HepG2 (cell line): ENCODE data around the gene GAS2. TPM values are rescaled to one million over a fixed set of nuclear protein-coding genes. Genes with fewer than 3 reads are reported as not detected.
A peak's percentile ranks its signal among the peaks of the same experiment; 100 is the strongest.

Experiments
- ATF2 ChIP-seq: sonication (generic); formaldehyde crosslinking; IDR thresholded peaks from 2 replicates; pipeline ENCODE4 v1.4.0; 2020; ENCODE audit warnings: missing genetic modification reagents
- JUNB ChIP-seq: sonication (generic); formaldehyde crosslinking; IDR thresholded peaks from 2 replicates; pipeline ENCODE4 v1.8.0; 2022; ENCODE audit warnings: missing genetic modification reagents, mild to moderate bottlenecking, borderline replicate concordance
- KAT2B ChIP-seq: fragments of 150-350 bp; IDR thresholded peaks from 2 replicates; pipeline ENCODE4 v1.6.1; 2014; ENCODE audit warnings: low read depth, low read length, borderline replicate concordance
- KAT7 ChIP-seq: IDR thresholded peaks from 2 replicates; pipeline ENCODE4 v1.6.1; 2018; ENCODE audit warnings: borderline replicate concordance, missing compliant biosample characterization
- MED13 ChIP-seq: sonication (generic); formaldehyde crosslinking; IDR thresholded peaks from 2 replicates; pipeline ENCODE4 v1.5.0; 2020; ENCODE audit warnings: missing genetic modification reagents
- RARA ChIP-seq: IDR thresholded peaks from 2 replicates; pipeline ENCODE4 v1.6.1; 2016; ENCODE audit warnings: missing genetic modification reagents, missing compliant biosample characterization
- REPIN1 ChIP-seq: sonication (generic); formaldehyde crosslinking; IDR thresholded peaks from 2 replicates; pipeline ENCODE4 v1.8.0; 2022; ENCODE audit warnings: missing genetic modification reagents, low read depth, mild to moderate bottlenecking, borderline replicate concordance
- TFAP4 ChIP-seq: sonication (generic); IDR thresholded peaks from 2 replicates; pipeline ENCODE4 v1.6.1; 2016; ENCODE audit warnings: low read depth, borderline replicate concordance
- TFDP1 ChIP-seq: IDR thresholded peaks from 2 replicates; pipeline ENCODE4 v1.6.1; 2016; ENCODE audit warnings: missing compliant biosample characterization, missing genetic modification reagents, borderline replicate concordance
- ZBTB1 ChIP-seq: sonication (generic); formaldehyde crosslinking; IDR thresholded peaks from 2 replicates; pipeline ENCODE4 v1.4.0; 2020; ENCODE audit warnings: missing genetic modification reagents, borderline replicate concordance
- ZBTB8A ChIP-seq: sonication (generic); formaldehyde crosslinking; IDR thresholded peaks from 2 replicates; pipeline ENCODE4 v1.4.0; 2020; ENCODE audit warnings: mild to moderate bottlenecking, low read depth, missing genetic modification reagents, borderline replicate concordance
- ZNF205 ChIP-seq: IDR thresholded peaks from 2 replicates; pipeline ENCODE4 v1.6.1; 2018; ENCODE audit warnings: missing biosample characterization, missing genetic modification reagents
- ZNF234 ChIP-seq: sonication (generic); formaldehyde crosslinking; conservative IDR thresholded peaks from 2 replicates; pipeline ENCODE4 v1.5.1; 2020; ENCODE audit warnings: mild to moderate bottlenecking, missing genetic modification reagents
- ZNF264 ChIP-seq: sonication (generic); formaldehyde crosslinking; IDR thresholded peaks from 2 replicates; pipeline ENCODE4 v1.4.0; 2020; ENCODE audit warnings: missing genetic modification reagents
- ZNF292 ChIP-seq: sonication (generic); formaldehyde crosslinking; IDR thresholded peaks from 2 replicates; pipeline ENCODE4 v1.8.1; 2022; ENCODE audit warnings: mild to moderate bottlenecking, low read depth, missing genetic modification reagents, borderline replicate concordance
- ZNF431 ChIP-seq: sonication (generic); formaldehyde crosslinking; IDR thresholded peaks from 2 replicates; pipeline ENCODE4 v1.9.0; 2022; ENCODE audit warnings: missing genetic modification reagents, low read depth, mild to moderate bottlenecking, borderline replicate concordance
- ZNF513 ChIP-seq: sonication (generic); formaldehyde crosslinking; conservative IDR thresholded peaks from 2 replicates; pipeline ENCODE4 v1.5.0; 2020; ENCODE audit warnings: missing genetic modification reagents
- ZNF556 ChIP-seq: sonication (generic); formaldehyde crosslinking; IDR thresholded peaks from 2 replicates; pipeline ENCODE4 v1.4.0; 2020; ENCODE audit warnings: mild to moderate bottlenecking, missing genetic modification reagents, borderline replicate concordance
- ZNF558 ChIP-seq: sonication (generic); formaldehyde crosslinking; IDR thresholded peaks from 2 replicates; pipeline ENCODE4 v1.9.0; 2022; ENCODE audit warnings: mild to moderate bottlenecking, missing genetic modification reagents, borderline replicate concordance
- polyA plus RNA-seq, 8 experiments: library from polyadenylated mRNA; depleted of rRNA in 3 of 8; stranded (reverse) in 7 of 8; unstranded in 1 of 8; fragments of >200 nt; fragmentation: Illumina TruSeq in 4 of 8; extraction: Trizol in 4 of 8; gene quantifications; 2 replicates each; pipeline versions ENCODE4 v1.2.1 to v1.2.3, GENCODE V29; 2011 to 2016; ENCODE audit warnings: low read depth in 4 of 8, missing spikeins in 1 of 8, mixed read lengths in 1 of 8; ENCODE audit not compliant: insufficient read depth in 1 of 8
- total RNA-seq, 5 experiments: library from RNA; depleted of rRNA; stranded (reverse); fragments of >200 nt; fragmentation: Illumina TruSeq; extraction: Trizol; gene quantifications; 2 replicates each; pipeline ENCODE4 v1.2.3, GENCODE V29; 2016; ENCODE audit warnings: low read depth in 1 of 5
- TF ChIP-seq, protein P1 (sequence below): IDR thresholded peaks from 2 replicates; pipeline ENCODE4 v1.4.0; 2020; ENCODE audit warnings: mild to moderate bottlenecking, missing genetic modification reagents

GAS2 gene
- total and polyA plus RNA-seq, 2 of the 13 experiments (the other 11 are each of a cell fraction or from before 2014, with no cell fraction given), result 26.0 to 85.1 TPM

- TF ChIP-seq ATF2 (CRISPR knock-in tag), result peak; percentile 61
- no peak for TF ChIP-seq ZNF558 (CRISPR knock-in tag)
- TF ChIP-seq ZBTB8A, result no peak
- no peak for TF ChIP-seq KAT2B
- no peak for TF ChIP-seq ZNF513 (CRISPR knock-in tag)
- no peak for TF ChIP-seq ZNF556 (CRISPR knock-in tag)
- peak; percentile 61; the same call in 1 of the 2 replicates for TF ChIP-seq ZNF205
- peak; percentile 44; the same call in 1 of the 2 replicates for TF ChIP-seq ZNF264 (CRISPR knock-in tag)
- no peak; the same call in 1 of the 2 replicates for TF ChIP-seq REPIN1
- no peak for TF ChIP-seq MED13 (CRISPR knock-in tag)
- no peak for TF ChIP-seq ZNF431
- no peak for TF ChIP-seq ZNF234 (CRISPR knock-in tag)
- TF ChIP-seq ZBTB1 (CRISPR knock-in tag), result no peak
- peak; percentile 84; the same call in 1 of the 2 replicates for TF ChIP-seq TFAP4
- TF ChIP-seq JUNB (CRISPR knock-in tag), result no peak; the same call in 1 of the 2 replicates
- peak; percentile 57; the same call in 1 of the 2 replicates for TF ChIP-seq TFDP1
- TF ChIP-seq KAT7 (CRISPR knock-in tag), result no peak
- TF ChIP-seq, protein P1, sequence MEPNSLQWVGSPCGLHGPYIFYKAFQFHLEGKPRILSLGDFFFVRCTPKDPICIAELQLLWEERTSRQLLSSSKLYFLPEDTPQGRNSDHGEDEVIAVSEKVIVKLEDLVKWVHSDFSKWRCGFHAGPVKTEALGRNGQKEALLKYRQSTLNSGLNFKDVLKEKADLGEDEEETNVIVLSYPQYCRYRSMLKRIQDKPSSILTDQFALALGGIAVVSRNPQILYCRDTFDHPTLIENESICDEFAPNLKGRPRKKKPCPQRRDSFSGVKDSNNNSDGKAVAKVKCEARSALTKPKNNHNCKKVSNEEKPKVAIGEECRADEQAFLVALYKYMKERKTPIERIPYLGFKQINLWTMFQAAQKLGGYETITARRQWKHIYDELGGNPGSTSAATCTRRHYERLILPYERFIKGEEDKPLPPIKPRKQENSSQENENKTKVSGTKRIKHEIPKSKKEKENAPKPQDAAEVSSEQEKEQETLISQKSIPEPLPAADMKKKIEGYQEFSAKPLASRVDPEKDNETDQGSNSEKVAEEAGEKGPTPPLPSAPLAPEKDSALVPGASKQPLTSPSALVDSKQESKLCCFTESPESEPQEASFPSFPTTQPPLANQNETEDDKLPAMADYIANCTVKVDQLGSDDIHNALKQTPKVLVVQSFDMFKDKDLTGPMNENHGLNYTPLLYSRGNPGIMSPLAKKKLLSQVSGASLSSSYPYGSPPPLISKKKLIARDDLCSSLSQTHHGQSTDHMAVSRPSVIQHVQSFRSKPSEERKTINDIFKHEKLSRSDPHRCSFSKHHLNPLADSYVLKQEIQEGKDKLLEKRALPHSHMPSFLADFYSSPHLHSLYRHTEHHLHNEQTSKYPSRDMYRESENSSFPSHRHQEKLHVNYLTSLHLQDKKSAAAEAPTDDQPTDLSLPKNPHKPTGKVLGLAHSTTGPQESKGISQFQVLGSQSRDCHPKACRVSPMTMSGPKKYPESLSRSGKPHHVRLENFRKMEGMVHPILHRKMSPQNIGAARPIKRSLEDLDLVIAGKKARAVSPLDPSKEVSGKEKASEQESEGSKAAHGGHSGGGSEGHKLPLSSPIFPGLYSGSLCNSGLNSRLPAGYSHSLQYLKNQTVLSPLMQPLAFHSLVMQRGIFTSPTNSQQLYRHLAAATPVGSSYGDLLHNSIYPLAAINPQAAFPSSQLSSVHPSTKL, result peak; percentile 85
- TF ChIP-seq RARA (CRISPR knock-in tag), result no peak; the same call in 1 of the 2 replicates
- peak; percentile 96 for TF ChIP-seq ZNF292 (CRISPR knock-in tag)
Observed at GRCh38 chr11:22634897-22635629, 31.3 kb upstream of the GAS2 start (continued).
